Measurements from ENCODE around the gene ZNF771.

GRCh38 chr16:30379158-30379783 is 28.1 kb upstream of the ZNF771 start:
- TF ChIP-seq CTCF (optimal IDR thresholded peaks at IDR 0.05 in 1 of 3, IDR thresholded peaks at IDR 0.05 in 1 of 3, conservative IDR thresholded peaks at IDR 0.05 in 1 of 3; ENCODE audit: extremely low read depth in 1 of 3, insufficient read depth in 2 of 3, low read length in 3 of 3) = no peak
- no peak for TF ChIP-seq EZH2 (IDR thresholded peaks at IDR 0.05; ENCODE audit: low read length)
